ENCODE results near the gene ITPR2. TPM values are rescaled to one million over a fixed set of nuclear protein-coding genes. Genes with fewer than 3 reads are reported as not detected.

Gene ITPR2
- total and polyA plus RNA-seq, 2 experiments from 2014 or later: 5.0 to 9.1 TPM

- H4K20me1 ChIP-seq (ENCODE audit: insufficient read depth): no peaks in the 10 kb centered on the region
- no peaks in the 10 kb centered on the region for H3K36me3 ChIP-seq (ENCODE audit: low read depth)
- DNase-seq: peak; percentile 7
- no peaks in the 10 kb centered on the region for H3K9me2 ChIP-seq (ENCODE audit: insufficient read depth)
- no peaks in the 10 kb centered on the region for H3K4me1 ChIP-seq (ENCODE audit: insufficient read depth)
- WGBS, 2 experiments (ENCODE audit: low coverage in 1 of 2, low lambda C conversion rate in 2 of 2, missing lambda C conversion rate in 2 of 2): 51 to 58% methylated on average over 3 of the region's 3 CpGs
- H3K4me3 ChIP-seq: no peak overlapping the region
- H3K79me2 ChIP-seq (ENCODE audit: insufficient read depth): no peaks in the 10 kb centered on the region
- no peaks in the 10 kb centered on the region for H3F3A ChIP-seq (ENCODE audit: insufficient read depth)
- no peaks in the 10 kb centered on the region for H3K27me3 ChIP-seq (replicated peaks; ENCODE audit: insufficient read depth)
- no peak for TF ChIP-seq EZH2phosphoT487 (IDR thresholded peaks at IDR 0.05; ENCODE audit: insufficient read depth, low read depth)
- TF ChIP-seq EZH2 (IDR thresholded peaks at IDR 0.05; ENCODE audit: insufficient read depth, poor library complexity, severe bottlenecking): no peak
- no peak overlapping the region for H3K27ac ChIP-seq
- H2AFZ ChIP-seq: no peak overlapping the region
- no peak overlapping the region for H3K9ac ChIP-seq
- H3K4me2 ChIP-seq (ENCODE audit: unreplicated experiment): no peak overlapping the region
- in situ Hi-C loops (cut with MboI): no loop called here
- H3K9me3 ChIP-seq (ENCODE audit: low read depth): no peaks in the 10 kb centered on the region
These were observed 486.3 kb downstream of the ITPR2 start for GRCh38 chr12:26346736-26347135.

GRCh38 chr12:26345471-26346003, 487.5 kb downstream of the ITPR2 start:
- Histone ChIP-seq H3F3A (ENCODE audit: insufficient read depth) (no peaks in the 10 kb centered on the region), H3K36me3 (ENCODE audit: low read depth) (no peaks in the 10 kb centered on the region), H3K4me1 (ENCODE audit: insufficient read depth) (no peaks in the 10 kb centered on the region), H3K4me3 (no peak overlapping the region), H2AFZ (no peak overlapping the region), H3K9me3 (ENCODE audit: low read depth) (no peaks in the 10 kb centered on the region), H3K9ac (no peak overlapping the region), H3K9me2 (ENCODE audit: insufficient read depth) (no peaks in the 10 kb centered on the region), H3K27ac (no peak overlapping the region), H3K4me2 (ENCODE audit: unreplicated experiment) (no peak overlapping the region), H3K79me2 (ENCODE audit: insufficient read depth) (no peaks in the 10 kb centered on the region), H4K20me1 (ENCODE audit: insufficient read depth) (no peaks in the 10 kb centered on the region), H3K27me3 (replicated peaks; ENCODE audit: insufficient read depth) (no peaks in the 10 kb centered on the region)
- DNase-seq: no peak
- TF ChIP-seq EZH2phosphoT487 (IDR thresholded peaks at IDR 0.05; ENCODE audit: insufficient read depth, low read depth): no peak
- no peak for TF ChIP-seq EZH2 (IDR thresholded peaks at IDR 0.05; ENCODE audit: insufficient read depth, poor library complexity, severe bottlenecking)
- in situ Hi-C loops (cut with MboI): no loop called here
- 65 to 73% methylated on average over 2 of the region's 2 CpGs for WGBS, 2 experiments (ENCODE audit: low coverage in 1 of 2, low lambda C conversion rate in 2 of 2, missing lambda C conversion rate in 2 of 2)

GRCh38 chr12:26341491-26341890, 491.5 kb downstream of the ITPR2 start:
- Histone ChIP-seq H3K27ac (no peak overlapping the region), H3K4me2 (ENCODE audit: unreplicated experiment) (no peak overlapping the region), H3K4me1 (ENCODE audit: insufficient read depth) (peaks cover 6% of the 10 kb centered on the region), H4K20me1 (ENCODE audit: insufficient read depth) (no peaks in the 10 kb centered on the region), H3K79me2 (ENCODE audit: insufficient read depth) (no peaks in the 10 kb centered on the region), H2AFZ (no peak overlapping the region), H3K27me3 (replicated peaks; ENCODE audit: insufficient read depth) (no peaks in the 10 kb centered on the region), H3K4me3 (no peak overlapping the region), H3K36me3 (ENCODE audit: low read depth) (no peaks in the 10 kb centered on the region), H3K9me2 (ENCODE audit: insufficient read depth) (no peaks in the 10 kb centered on the region), H3F3A (ENCODE audit: insufficient read depth) (no peaks in the 10 kb centered on the region), H3K9ac (no peak overlapping the region), H3K9me3 (ENCODE audit: low read depth) (no peaks in the 10 kb centered on the region)
- TF ChIP-seq EZH2phosphoT487 (IDR thresholded peaks at IDR 0.05; ENCODE audit: insufficient read depth, low read depth) (no peak), EZH2 (IDR thresholded peaks at IDR 0.05; ENCODE audit: insufficient read depth, poor library complexity, severe bottlenecking) (no peak)
- DNase-seq: no peak
- in situ Hi-C loops (cut with MboI): no loop called here

DNA sequence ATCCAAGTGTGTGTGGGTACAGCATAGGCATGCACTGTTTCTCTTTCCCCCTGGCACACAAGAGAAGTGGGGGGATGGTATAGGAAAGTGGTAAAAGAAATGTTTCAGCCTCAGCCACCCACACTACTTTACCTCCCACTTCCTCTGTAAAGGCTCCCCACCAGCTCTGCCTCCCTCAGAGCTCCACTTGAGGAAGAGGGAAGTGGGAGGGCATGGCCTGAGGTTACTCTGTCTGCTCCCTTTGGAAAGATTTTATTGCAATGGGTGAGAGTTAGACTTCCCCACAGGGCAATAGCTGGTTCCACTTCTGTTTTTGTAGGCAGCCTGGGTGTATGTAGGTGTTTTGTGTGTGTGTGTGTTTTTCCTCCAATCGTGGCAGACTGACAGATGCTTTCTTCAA, 492.3 kb downstream of the ITPR2 start:
- Histone ChIP-seq H3K4me3 (no peak overlapping the region), H3K79me2 (ENCODE audit: insufficient read depth) (no peaks in the 10 kb centered on the region), H3K27ac (no peak overlapping the region), H3K9me3 (ENCODE audit: low read depth) (no peaks in the 10 kb centered on the region), H3K9me2 (ENCODE audit: insufficient read depth) (no peaks in the 10 kb centered on the region), H3K4me1 (ENCODE audit: insufficient read depth) (peaks cover 6% of the 10 kb centered on the region), H3F3A (ENCODE audit: insufficient read depth) (no peaks in the 10 kb centered on the region), H3K36me3 (ENCODE audit: low read depth) (no peaks in the 10 kb centered on the region), H2AFZ (no peak overlapping the region), H3K27me3 (replicated peaks; ENCODE audit: insufficient read depth) (no peaks in the 10 kb centered on the region), H4K20me1 (ENCODE audit: insufficient read depth) (no peaks in the 10 kb centered on the region), H3K4me2 (ENCODE audit: unreplicated experiment) (no peak overlapping the region), H3K9ac (no peak overlapping the region)
- no peak for DNase-seq
- in situ Hi-C loops (cut with MboI): no loop called here
- no peak for TF ChIP-seq EZH2 (IDR thresholded peaks at IDR 0.05; ENCODE audit: insufficient read depth, poor library complexity, severe bottlenecking)
- no peak for TF ChIP-seq EZH2phosphoT487 (IDR thresholded peaks at IDR 0.05; ENCODE audit: insufficient read depth, low read depth)
- 96 to 100% methylated on average over 1 of the region's 1 CpG for WGBS, 2 experiments (ENCODE audit: low coverage in 1 of 2, low lambda C conversion rate in 2 of 2, missing lambda C conversion rate in 2 of 2)

DNA sequence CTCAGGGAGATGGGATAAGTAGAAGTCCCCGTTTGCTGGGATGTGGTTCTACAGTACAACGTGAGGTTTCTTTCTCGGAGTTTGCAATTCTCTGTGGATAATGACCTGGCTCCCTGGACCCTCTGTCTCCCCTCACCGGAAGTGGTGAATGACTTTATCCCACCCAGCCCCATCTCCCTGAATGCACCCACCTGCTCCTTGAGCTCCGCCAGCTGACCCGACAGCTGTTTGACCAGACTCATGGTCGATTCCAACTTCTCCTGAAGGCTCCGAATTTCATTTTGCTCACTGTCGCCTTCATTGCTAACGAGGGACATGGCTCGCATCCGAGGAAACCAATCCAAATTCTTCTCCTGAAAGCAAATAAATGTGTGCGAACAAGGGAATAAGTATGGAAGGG, 493.0 kb downstream of the ITPR2 start:
- no peaks in the 10 kb centered on the region for H3K36me3 ChIP-seq (ENCODE audit: low read depth)
- peaks cover 6% of the 10 kb centered on the region for H3K4me1 ChIP-seq (ENCODE audit: insufficient read depth)
- no peak overlapping the region for H3K4me2 ChIP-seq (ENCODE audit: unreplicated experiment)
- H3K27ac ChIP-seq: no peak overlapping the region
- in situ Hi-C loops (cut with MboI): no loop called here
- no peaks in the 10 kb centered on the region for H3K9me2 ChIP-seq (ENCODE audit: insufficient read depth)
- no peaks in the 10 kb centered on the region for H3K79me2 ChIP-seq (ENCODE audit: insufficient read depth)
- no peaks in the 10 kb centered on the region for H3F3A ChIP-seq (ENCODE audit: insufficient read depth)
- no peak overlapping the region for H3K9ac ChIP-seq
- no peaks in the 10 kb centered on the region for H3K9me3 ChIP-seq (ENCODE audit: low read depth)
- no peak overlapping the region for H3K4me3 ChIP-seq
- TF ChIP-seq EZH2phosphoT487 (IDR thresholded peaks at IDR 0.05; ENCODE audit: insufficient read depth, low read depth): no peak
- TF ChIP-seq EZH2 (IDR thresholded peaks at IDR 0.05; ENCODE audit: insufficient read depth, poor library complexity, severe bottlenecking): no peak
- no peaks in the 10 kb centered on the region for H3K27me3 ChIP-seq (replicated peaks; ENCODE audit: insufficient read depth)
- no peak overlapping the region for H2AFZ ChIP-seq
- WGBS, 2 experiments (ENCODE audit: low coverage in 1 of 2, low lambda C conversion rate in 2 of 2, missing lambda C conversion rate in 2 of 2): 97 to 98% methylated on average over 11 to 13 of the region's 13 CpGs
- H4K20me1 ChIP-seq (ENCODE audit: insufficient read depth): no peaks in the 10 kb centered on the region
- DNase-seq: no peak
